IPS-18c (cell line): ENCODE data around the gene C13orf46.

ENCODE experiments used
- H3K4me3 ChIP-seq: 2 replicates; pipeline ENCODE4 v1.7.0; 2013; ENCODE audit warnings: low read depth, mild to moderate bottlenecking, low read length, moderate library complexity; ENCODE audit not compliant: insufficient read depth
- H3K9me3 ChIP-seq: one replicate; pipeline ENCODE4 v1.6.1; 2013; ENCODE audit warnings: mild to moderate bottlenecking, low read length, moderate library complexity; ENCODE audit not compliant: control insufficient read depth, insufficient read depth

Gene C13orf46

DNA sequence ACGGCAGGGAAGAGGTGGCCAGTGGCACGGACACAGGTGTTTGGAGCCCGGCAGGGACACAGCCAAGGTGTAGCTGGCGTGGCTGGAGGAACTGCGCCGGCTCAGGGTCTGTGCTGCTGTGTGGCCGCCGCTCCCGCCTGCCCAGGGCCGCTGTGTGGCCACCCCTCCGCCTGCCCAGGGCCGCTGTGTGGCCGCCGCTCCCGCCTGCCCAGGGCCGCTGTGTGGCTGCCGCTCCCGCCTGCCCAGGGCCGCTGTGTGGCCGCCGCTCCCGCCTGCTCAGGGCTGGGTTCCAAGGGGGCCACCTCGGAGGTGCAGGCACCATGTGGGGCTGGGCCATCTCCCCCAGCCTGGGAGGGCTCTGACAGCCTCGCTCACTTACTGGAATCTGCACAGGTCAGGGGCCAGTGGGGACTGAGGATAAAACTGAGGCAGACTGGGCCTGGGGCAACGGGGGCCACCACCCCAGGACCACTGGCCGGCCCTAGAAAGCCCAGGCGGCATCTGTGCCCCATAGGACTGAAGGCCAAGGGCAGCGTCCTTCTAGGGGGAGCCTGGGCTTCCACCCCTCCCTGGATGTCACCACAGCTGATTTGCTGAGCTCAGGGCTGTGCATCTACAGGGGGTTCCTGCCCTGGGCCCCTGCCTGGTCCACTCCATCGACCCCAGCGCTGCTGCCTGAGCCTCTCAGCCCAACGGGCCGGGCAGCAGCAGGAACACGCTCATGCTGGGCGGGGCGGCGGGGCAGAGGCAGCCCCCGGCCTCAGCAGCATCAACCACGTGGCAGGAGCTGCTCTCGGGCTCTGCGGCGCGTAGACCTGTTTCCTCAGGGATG lies 21.5 kb downstream of the C13orf46 start:
- Histone ChIP-seq H3K4me3 (no peak overlapping the region), H3K9me3 (peaks cover 2% of the 10 kb centered on the region)

DNA sequence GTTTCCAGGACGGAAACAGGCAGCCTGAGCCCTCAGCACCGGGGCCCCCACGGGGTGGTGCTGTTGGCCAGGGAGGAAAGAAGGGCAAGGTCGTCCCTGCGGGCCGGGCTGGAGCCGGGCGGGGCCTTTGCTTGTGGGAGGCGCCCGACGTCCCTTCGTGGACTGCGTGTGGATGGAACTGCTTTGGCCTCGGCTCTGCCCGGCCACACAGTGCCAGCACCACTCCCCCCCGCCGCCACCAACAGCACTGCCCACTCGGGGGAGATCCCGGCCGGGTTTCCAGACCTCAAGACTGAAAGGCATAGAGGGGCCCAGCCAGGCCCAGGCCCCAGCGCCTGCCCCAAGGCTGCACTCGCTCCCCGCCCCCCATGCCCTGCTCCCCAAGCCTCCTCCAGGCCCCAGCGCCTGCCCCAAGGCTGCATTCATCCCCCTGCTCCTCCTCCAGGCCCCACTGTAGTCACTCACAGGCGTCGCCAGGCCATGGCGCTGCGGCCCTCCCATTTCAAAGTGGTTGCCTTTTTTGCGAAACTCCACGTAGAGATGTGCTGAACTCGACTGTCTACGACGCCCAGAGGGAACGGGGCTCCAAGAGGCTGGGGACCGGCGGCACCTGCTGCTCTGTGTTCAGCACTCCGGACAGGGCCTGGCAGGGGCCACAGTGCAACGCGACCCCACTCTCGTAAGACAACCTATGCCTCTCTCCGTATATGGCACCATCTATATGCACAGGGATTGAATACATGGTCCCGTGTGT lies 22.5 kb downstream of the C13orf46 start:
- H3K4me3 ChIP-seq, result no peak overlapping the region
- peaks cover 2% of the 10 kb centered on the region for H3K9me3 ChIP-seq

DNA sequence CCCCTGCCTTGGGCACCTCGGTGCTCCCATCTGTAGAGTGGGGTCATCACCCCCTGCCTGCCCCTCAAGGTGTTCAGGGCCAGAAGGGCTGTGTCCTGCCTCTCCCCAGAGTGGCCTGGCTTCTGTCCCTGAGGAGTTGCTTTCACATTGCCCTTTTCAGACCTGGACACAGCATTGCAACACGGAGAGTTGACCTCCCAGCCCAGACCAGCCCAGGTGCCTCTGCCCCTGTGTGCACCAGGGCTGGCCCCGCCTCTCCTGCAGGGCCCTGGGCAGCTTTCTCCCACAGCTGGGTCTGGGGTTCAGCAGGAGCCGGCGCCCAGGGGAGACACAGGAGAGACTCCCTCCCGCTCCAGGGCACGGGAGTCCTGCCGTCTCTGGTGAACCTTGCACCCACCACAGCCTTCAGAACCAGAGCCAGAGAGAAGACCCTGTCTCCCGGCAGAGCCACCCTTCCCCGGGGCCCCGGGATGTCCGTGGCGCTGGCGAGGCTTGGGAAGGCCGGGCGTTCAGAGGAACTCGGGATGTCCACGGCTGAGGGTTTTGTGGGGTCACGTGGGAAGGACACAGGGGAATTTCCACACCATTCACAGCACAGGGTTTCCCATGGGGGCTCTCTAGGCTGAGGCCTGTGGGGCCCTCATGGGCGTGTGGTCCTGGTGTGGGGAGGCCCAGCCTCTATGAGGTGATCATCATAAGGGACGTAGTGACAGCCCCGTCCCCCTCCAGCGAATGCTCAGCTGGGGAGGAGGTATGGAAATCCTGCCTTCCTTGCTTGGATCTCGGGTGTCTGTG lies 23.2 kb downstream of the C13orf46 start:
- Histone ChIP-seq H3K9me3 (peaks cover 2% of the 10 kb centered on the region), H3K4me3 (no peak overlapping the region)

DNA sequence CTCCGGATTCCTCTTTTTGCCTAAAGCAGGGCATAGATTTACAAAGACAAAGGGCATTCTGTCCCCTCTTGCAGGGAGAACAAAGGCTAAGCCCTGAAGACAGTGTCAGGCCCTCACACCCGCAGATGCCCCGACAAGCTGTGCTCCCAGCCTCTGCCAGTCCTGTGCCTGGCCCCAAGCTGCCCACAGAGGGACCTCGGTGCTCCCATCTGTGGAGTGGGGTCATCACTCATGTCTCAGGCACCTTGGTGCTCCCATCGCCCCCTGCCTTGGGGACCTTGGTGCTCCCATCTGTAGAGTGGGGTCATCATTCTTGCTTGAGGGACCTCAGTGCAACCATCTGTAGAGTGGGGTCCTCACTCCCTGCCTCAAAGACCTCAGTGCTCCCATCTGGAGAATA lies 24.3 kb downstream of the C13orf46 start:
- no peak overlapping the region for H3K4me3 ChIP-seq
- peaks cover 2% of the 10 kb centered on the region for H3K9me3 ChIP-seq

DNA sequence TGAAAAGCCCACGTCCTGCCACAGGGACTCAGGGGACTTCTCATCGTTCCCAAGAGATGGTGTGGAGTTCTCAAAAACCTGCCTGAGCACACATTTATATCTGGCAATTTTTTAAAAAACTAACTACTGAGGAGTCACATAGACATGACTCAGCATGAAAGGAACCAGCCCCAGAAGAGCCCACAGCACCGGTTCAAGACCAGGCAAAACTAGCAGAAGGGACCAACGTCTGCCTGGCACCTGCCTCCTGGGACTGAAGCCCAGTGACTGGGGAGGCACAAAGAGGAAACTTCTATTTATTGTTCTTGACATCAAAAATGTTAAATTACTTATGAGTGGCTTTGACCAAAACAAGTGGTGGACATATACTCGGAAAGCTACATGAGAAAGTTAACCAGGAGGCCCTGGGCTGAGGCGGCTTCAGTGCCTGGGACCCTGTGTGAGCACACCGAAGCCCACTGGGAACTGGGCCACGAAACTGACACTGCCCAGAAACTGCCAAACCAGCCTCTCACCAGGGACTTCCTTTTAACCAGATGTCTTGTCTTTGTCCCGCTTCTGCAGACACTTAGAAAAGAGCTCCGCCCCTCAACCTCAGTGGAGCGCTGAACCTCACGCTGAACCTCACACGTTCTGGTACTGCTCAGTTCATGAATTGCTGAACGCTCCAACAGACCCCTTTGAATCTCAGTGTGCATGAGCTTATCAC lies 25.7 kb downstream of the C13orf46 start:
- H3K4me3 ChIP-seq, result no peak overlapping the region

DNA sequence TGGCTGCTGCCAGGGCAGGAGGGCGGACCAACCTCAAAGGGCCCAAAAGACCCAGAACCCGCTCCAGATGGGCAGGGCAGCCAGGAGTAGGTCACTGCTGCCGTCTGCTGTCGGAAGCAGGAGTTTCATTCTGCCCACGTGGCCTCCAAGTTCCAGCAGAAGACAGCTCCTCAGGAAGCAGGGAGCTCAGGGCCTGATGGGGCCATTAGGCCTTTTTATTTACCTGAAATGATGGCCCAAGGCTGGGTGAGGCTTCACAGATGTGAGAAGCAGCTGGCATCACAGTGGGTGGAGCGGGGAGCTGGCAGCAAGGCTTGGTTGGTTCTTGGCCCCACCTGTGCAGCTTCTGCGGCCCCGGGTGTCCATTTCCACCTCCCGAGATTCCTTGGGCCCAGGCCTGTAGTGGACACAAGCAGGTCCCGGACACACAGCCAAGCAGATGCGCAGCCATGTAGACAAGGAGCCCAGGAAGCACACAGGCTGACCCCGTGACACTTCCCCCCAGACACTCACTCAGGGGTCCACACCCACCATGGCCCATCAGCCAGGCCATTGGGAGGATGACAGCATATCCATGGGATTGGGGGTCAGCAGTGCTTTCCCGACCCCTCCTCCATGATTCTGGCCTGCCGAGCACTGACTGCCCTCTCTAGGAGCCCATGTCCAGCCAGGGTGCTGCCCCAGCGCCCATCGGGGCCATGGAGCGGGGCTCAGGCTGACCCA lies 26.4 kb downstream of the C13orf46 start:
- no peak overlapping the region for H3K4me3 ChIP-seq
- peaks cover 2% of the 10 kb centered on the region for H3K9me3 ChIP-seq

More for the DNA sequence above, 25.7 kb downstream of the C13orf46 start:
- peaks cover 2% of the 10 kb centered on the region for H3K9me3 ChIP-seq

DNA sequence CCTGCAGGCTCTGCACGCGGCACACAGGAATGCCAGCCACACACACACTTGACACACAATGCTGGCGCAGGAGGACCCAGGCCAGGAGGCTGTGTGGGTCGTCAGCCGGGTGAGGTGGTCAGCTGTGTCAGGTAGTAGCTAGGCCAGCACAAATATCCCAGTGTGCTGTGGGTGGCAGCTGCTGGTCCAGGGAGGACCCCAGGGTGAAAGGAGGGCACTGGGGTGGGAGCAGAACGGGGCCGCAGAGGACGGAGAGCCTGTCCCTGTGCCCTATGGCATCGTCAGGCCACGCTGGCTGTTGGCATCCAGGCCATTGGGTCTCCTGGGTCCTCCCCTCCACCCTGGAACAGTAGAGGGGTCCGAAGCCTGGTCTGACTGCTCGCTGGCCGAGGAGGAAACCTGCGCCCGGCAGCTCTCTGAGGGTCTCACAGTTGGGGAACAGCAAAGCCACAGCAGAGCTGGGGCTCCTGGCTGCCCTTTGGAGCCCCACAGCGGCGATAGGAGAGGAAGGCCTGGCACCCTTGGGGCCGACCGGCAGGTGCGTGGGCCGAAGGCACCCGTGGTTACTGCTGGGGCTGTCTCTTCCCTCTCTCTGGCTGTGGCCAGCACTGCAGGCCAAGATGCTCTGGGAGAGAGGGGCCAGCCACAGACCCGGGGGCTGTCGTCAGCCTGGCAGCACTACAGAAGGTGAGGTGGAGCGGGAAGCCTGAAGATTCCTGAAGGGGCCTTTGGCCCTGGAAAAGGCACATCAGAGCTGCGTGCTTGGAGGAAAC lies 27.3 kb downstream of the C13orf46 start:
- H3K9me3 ChIP-seq, result peaks cover 2% of the 10 kb centered on the region
- H3K4me3 ChIP-seq, result no peak overlapping the region

DNA sequence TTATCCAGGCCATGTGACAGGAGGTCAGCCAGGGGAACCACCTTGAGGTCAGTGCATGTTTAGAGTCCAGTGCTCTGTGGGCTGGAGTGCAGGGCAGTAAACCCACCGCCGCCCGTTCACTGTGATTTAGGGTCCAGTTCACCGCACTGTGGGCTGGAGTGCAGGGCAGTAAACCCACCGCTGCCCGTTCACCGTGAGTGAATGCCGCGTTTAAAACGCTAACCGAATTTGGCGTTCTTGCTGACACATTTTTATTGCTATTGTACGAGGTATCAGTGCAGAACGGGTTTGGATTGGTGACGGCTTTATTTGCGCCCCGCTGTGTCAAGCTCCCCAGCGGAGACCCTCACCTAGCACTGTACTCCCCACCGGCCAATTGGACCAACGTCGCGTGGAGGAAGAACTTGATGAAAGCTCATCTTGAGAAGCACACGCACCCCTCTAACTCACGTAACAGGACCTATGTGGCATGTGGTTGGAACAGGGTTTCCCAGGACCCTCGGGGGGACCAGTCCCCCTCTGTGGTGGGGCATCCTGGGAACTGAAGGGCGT lies 27.9 kb downstream of the C13orf46 start:
- Histone ChIP-seq H3K4me3 (no peak overlapping the region), H3K9me3 (peaks cover 2% of the 10 kb centered on the region)

DNA sequence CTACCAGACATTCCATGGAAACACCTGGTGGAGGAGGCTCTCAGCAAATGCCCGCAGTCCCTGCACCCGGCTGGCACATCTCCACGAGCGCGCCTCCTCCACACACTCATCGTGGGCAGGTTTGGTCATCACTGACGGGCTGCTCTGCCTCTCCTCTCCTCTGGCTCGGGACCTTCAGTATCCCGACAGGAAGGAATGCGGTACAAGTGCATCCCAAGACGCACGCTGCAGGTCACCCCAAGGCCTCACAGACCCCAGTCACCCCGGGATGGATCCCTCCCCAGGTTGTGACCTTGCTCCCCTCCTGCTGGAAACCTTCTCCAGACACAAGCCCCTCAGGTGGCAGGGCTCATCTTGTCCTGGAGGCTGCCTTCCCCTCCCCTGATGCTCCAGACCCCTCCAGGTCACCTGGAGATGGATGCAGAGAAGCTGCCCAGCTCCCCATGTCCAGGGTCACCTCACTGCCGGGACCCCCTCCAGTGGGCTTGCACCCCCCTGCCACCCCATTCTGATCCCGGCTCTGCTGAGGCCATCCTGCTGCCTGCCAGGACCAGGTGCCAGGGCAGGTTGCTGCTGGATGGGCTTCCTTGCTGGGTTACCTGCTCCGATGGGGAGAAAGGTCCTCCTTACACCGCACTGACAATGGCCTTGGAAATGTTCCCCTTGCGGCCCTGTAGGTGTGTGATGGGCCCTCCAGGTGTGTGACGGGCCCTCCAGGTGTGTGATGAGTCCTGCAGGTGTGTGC lies 29.9 kb downstream of the C13orf46 start:
- no peak overlapping the region for H3K4me3 ChIP-seq
- H3K9me3 ChIP-seq, result no peaks in the 10 kb centered on the region

DNA sequence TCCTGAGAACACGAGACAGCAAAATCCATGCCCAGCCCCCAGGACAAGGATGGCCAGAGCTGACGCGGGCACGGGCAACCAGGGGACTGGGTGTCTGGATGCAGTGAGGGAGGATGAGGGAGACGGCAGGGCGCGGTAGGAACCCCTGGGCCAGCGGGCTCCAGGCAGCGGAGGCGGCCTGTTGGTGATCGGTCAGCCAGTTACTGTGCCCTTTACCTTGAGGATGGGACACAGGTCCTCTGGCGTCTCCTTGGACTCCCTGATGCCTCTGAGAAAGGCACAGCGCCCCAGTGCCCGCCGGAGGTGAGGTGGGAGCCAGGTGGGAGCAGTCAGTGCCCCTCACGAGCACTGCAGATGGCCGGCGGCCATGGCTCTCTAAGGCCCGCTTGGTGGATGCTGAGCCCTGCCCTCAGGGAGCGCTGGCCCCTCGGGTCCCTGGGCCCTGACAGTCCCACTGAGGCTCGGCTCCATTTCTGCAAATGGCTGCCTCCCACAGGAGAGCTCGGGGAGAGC lies 31.2 kb downstream of the C13orf46 start:
- Histone ChIP-seq H3K9me3 (no peaks in the 10 kb centered on the region), H3K4me3 (no peak overlapping the region)

DNA sequence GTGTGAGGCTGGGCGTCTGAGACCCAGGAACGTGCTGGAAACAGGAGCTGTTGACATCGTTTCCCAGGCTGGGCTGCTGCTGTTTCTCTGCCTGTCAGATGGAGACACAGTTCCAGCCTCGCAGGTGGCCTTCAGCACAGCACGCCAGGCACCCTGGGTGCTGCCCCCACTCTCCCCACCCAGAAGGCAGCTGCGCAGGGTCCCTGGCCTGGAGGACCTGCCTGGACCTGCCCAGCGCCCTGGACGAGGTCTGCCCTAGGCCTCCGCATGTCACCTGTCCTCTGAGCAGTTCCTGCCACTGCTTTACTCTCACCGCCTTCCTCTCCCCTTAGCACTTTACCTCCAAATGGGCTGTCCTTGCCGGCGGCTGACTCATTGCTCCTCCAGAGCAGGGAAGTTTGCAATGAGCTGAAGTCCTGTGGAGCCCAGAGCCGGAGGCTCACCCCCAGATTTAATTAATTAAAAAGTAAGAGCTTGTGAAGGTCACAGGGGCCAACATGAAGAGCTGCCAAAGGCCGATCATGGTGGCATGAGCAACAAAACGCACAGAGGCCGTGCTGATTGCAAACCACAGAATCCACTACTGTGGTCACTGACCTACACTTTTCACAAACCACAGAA lies 32.2 kb downstream of the C13orf46 start:
- H3K9me3 ChIP-seq, result no peaks in the 10 kb centered on the region
- no peak overlapping the region for H3K4me3 ChIP-seq

DNA sequence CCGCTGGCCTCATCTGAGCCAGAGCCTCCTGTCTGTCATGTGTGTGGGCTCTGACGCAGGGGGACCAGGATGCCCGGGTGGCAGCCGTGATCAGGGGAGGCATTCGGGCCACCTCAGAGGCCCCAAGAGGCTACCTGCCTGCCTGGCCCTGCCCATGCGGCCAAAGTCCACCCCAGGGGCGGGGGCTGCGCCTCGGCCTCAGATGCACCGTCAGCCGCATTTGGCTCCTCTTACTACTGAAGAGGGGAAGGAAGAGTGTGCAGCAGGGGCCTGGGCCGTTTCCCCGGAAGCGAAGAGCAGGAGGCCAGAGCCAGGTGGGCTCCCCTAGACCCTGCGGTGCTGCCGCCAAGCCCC lies 34.0 kb downstream of the C13orf46 start:
- no peak overlapping the region for H3K4me3 ChIP-seq
- H3K9me3 ChIP-seq, result no peaks in the 10 kb centered on the region

DNA sequence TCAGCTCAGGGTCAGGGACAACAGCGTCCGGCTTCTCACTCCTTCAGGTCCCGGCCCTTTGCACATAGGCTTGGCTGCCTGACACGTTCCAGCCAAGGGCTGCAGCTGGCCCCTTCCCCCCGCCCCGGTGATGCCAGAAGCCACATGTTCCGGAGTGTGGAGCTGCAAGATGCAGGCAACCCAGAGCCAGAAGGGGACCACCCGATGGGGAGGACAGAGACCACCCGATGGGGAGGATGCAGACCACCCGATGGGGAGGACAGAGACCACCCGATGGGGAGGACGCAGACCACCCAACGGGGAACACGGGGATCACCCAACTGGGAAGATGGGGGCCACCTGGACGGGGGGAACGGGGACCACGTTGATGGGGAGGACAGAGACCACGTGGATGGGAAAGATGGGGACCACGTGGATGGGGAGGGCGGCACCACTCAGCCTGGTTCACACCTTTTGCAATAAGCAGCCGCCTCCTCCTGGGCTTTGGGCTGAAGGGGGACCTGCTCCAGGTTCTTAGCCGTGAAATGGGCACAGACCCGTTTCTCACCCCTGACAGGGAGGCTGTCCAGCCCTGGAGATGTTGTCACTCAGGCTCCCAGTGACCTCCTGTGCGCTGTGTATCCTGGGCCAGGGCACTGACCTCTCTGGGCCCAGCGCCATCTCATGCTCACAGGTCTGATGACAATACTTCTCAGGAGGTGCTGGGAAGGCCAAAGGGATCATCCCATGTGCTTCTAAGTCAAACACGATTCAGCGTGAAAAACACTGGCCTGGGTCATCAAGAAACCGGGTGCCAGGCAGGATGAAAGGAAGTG lies 34.5 kb downstream of the C13orf46 start:
- Histone ChIP-seq H3K9me3 (no peaks in the 10 kb centered on the region), H3K4me3 (no peak overlapping the region)

DNA sequence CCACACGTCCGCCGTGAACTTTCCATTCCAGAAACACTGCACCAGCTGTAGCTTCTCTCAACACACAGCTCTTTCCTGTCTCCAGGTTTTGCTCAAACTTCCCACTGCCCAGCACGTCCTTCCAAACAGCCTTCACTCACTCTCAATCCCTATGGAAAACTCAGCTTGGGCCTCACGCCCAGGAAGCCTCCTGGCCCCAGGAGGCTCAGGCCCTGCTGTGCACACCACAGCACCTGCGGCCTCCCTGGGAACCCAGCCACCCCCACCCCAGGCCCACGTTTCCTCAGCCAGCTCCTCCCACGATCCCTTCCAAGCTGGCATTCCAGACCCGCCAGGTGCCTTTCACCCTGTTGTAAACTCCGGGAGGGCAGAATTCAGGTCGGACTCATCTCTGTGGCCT lies 35.2 kb downstream of the C13orf46 start:
- H3K4me3 ChIP-seq, result no peak overlapping the region
- no peaks in the 10 kb centered on the region for H3K9me3 ChIP-seq
